OCI-LY7 (cell line): ENCODE data around the gene MYL4.

Source experiments
- CTCF ChIP-seq: fragments of 200-600 bp; sonication (generic); conservative IDR thresholded peaks from 2 replicates; pipeline ENCODE4 v1.5.1; 2014; ENCODE audit warnings: mild to moderate bottlenecking, antibody characterized with exemption, low read length, moderate library complexity, mixed read lengths
- EZH2phosphoT487 ChIP-seq: fragments of 200-600 bp; sonication (generic); IDR thresholded peaks from 2 replicates; pipeline ENCODE4 v1.6.1; 2018; ENCODE audit warnings: low read depth, borderline replicate concordance, mild to moderate bottlenecking, mixed run types, antibody characterized with exemption, low read length, moderate library complexity, mixed read lengths

- TF ChIP-seq CTCF (no peak), EZH2phosphoT487 (no peak)
Observed at GRCh38 chr17:47219621-47220475, 10.7 kb downstream of the MYL4 start.
